C4-2B (cell line): ENCODE results near the gene OR4D2.

Source experiments
- ZFX ChIP-seq: fragments of 450-650 bp; IDR thresholded peaks from 2 replicates; pipeline ENCODE4 v1.6.1; 2017
- TF ChIP-seq, protein P1 (sequence below): fragments of 450-650 bp; conservative IDR thresholded peaks from 2 replicates; pipeline ENCODE4 v1.5.1; 2017; ENCODE audit warnings: mild to moderate bottlenecking

GRCh38 chr17:58148609-58149008, 18.2 kb upstream of the OR4D2 start:
- TF ChIP-seq, protein P1, sequence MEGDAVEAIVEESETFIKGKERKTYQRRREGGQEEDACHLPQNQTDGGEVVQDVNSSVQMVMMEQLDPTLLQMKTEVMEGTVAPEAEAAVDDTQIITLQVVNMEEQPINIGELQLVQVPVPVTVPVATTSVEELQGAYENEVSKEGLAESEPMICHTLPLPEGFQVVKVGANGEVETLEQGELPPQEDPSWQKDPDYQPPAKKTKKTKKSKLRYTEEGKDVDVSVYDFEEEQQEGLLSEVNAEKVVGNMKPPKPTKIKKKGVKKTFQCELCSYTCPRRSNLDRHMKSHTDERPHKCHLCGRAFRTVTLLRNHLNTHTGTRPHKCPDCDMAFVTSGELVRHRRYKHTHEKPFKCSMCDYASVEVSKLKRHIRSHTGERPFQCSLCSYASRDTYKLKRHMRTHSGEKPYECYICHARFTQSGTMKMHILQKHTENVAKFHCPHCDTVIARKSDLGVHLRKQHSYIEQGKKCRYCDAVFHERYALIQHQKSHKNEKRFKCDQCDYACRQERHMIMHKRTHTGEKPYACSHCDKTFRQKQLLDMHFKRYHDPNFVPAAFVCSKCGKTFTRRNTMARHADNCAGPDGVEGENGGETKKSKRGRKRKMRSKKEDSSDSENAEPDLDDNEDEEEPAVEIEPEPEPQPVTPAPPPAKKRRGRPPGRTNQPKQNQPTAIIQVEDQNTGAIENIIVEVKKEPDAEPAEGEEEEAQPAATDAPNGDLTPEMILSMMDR: no peak
- TF ChIP-seq ZFX: no peak
